HUDEP-2 (cell line): Measurements from ENCODE around the gene FBN1.

Experiments
- DNase-seq, 76 experiments: peaks; one replicate each; lab custom pipeline; 2025; ENCODE audit not compliant: unreplicated experiment in 76 of 76; lab: John Stamatoyannopoulos, UW

FBN1 gene

DNA sequence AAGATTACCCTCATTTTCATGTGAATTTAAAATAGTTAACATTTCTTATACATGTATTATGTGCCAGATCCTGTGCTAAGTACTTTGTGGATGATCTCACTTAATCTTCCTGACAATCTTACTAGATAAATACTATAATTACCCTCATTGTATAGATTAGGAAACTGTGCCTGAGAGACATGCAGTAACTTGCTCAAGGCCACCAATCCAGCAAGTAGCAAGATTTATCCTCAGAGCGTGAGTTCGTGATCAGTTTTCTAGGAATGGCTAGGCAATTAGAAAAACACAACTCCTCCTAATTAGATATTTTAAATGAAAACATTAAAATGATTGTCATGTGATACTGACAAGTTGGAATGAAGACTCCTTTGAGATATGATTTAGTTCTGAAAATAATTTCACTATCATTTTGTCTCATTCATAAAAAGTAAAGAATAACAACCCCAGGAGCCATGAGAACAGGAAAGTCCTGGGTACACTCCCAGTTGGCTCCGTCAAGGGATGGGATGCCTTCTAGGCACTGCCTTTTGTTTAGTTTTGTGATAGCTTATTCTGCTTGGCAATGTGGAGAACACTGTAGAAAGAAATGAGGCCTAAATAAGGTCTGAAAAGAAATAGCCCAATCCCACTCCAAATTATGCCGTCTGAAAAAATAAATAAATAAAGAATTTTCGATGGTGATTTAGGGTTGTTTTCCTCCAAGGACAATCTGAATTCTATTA lies 61.3 kb downstream of the FBN1 start:
- DNase-seq: no peak

DNA sequence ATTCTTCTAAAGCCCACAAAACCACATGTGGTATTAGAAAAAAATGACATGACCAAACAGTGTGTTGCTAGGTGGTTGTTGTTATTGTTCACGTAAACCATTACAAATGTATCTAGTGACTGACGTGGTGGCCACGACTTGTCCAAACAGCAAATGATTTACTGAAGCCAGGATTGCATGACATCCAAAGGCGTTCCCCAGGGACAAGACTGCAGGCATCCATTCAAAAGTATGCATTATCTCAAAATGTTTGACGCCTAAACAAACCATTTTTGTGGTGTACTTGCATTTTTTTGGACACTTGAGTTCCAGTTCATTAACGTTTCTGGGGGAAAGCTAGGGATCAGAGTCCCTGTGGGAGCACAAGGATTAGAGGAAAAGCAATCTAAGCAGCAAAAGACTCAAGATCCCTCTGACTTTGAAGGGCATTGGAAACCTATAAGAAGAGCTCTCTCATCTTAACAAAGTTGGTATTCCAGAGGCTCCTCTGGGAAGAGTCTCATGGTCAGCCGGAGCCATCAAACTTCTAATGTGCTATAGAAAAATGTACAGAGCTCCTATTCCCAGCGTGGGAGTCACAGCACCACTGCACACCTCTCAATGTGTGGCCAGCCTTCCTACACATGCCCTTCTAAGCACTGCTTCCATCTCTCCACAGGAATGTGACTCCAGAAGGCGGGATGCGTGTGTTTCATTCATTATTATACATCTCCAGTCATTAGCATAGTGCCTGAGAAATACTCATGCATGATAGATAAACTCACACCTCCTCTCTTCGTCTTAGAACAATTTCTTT lies 62.9 kb downstream of the FBN1 start:
- DNase-seq: no peak

DNA sequence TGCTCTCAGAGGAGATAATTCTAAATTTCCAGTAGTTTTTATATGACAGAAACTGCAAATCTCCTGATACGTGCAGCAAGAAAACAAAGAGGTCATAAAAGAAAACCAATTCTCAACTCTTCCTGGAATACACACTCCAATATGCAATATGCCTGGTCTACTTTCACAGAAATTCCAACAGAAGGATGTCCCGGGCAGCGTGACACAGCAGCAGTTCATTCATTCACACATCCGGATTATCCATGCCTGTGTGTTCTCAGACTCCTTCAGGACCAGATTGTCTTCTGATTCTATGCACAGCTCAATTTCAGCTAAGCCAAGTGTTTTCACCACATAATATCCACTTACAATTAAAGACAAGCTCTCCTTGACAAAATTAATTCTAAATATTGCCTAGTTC lies 64.3 kb downstream of the FBN1 start:
- no peak for DNase-seq

DNA sequence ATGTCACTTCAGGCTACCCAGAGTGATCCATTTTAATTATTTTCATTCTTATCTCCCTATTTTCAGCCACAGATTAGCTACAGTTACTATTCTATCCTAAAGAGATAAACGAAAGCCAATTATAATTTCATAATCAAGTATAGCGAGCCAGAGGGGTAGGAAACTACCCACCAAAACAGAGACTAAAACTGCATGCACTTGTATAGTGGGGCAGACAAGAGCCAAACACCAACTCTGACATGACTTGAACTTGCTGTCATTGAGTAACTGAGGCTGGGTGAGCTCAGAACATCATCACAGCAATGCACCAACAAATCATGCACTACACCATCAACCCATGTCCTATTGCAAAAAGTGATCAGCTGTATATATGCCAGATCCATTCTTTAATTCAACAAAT lies 64.8 kb downstream of the FBN1 start:
- DNase-seq: peak in 3 of 76 experiments; percentile 18 to 60 (median 48)

DNA sequence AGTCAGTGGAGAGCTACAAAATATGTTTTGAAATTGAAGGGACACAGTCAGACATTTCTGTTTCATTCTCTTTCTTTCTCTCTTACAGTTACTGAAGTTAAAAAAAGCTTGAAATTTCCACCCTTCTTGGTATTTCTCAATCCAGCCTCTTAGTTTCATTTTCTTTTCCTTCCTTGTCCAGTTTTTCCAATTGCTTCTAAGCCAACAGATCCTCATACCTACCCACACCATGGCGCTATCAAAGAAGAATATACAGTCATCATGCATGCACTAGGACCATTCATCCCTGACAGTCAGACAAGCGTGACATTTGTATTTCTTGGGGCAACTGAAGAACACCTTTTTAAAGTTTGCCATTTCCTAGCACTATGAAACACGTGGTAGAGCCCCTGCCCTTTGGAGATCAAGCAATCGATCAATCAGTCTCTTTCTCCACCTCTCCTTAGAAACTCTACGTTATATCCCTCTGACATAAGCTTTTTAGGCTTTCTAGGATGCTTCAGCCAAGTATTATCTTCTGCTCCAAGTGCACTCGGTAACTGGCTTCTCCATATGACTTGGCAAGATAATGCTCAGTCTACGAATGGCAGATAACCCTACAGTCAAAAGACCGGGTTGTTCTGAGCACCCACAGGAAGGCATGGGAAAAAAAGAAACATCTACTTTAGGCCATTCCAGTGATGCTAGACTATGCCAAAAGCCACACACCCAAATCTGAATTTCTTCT lies 65.4 kb downstream of the FBN1 start:
- DNase-seq: peak in 66 of 76 experiments; percentile 10 to 91 (median 53)

DNA sequence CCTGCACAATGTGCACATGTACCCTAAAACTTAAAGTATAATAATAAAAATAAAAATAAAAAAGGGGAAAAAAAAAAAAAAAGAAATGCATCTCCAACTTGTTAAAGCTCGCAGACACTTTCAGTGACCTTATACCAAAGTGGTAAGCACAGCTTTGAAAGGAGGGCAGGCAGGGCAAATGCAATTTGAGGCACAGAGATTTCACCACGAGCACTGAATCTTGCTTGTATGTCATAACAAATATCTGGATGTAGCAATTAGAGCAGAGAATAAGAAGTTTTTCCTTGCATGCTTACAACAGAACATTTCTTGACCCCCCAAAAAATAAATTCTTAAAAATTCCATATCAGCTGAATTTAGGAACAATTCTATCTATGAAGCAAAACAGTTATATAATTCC lies 66.5 kb downstream of the FBN1 start:
- DNase-seq: no peak

DNA sequence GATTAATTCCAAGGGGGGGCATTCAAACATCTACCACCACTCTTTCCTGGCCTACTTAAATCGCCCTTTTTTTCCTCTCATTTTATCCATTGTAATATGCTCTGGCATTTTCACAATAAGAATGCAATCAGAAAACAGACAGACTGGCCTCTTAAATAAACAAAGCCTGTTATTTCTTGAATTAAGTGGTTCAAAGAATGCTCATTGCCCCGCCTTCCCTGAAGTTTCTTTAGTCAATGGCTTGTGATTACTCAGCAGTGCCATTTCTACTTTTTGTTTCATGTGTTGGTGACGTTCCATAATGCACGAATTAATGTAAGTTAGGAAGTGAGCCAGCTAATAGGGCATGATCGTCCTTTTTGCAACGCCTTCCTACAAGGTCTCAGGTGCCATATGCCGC lies 68.0 kb downstream of the FBN1 start:
- DNase-seq: no peak

DNA sequence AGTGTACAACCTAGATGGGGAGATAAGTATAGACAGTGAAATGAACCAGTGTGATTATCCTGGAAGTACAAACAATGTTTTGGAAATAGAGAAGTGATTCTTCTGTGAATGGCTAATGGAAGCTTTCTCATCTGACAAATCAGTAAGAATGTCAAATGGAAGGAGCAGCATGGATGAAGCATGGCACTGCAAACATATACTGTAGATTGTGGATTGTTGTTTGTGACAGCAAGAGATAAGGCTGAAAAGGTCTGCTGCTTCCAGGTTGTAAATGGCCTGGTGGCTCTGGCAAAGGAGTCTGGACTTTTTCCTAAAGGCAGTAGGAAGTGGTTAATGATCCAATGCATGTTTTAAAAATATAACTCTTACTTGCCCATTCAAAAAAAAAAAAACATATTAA lies 71.3 kb downstream of the FBN1 start:
- DNase-seq: no peak

DNA sequence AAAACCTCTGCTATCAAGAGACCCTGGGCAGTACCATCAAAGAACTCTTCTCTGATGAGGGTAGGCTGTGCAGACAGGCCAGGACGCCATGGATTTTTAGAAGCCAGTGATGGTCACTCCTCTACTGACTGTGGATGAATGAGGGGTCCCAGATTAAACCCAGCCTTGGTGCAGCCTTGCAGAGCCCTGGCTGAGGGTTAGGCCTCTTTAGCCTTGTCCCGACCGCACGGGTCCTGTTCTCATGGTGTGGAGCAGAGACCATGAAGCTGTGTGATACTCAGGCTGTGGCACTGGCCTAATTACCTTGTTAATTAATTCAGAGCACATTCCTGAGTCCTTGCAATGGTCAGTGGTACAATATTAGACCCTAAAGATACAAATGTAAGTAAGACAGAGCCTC lies 71.7 kb downstream of the FBN1 start:
- DNase-seq: no peak

DNA sequence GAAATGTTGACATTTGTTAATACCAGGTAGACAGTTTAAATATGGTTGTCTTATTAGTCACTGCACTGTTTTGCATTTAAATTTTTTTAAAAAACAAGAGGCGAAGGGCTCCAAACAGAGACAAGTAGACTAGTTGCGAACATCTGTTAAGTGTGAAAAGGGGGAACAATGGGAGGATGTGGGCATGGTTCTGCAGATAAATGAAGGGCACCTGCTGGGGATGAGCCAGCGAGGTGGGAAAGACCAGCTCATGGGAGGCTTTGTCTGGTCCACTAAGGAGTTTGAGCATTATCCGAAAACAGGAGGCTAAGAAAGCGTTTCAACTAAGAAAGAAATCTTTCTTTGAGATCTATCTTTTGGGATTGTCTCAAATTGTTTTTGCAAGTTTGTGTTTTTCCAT lies 72.7 kb downstream of the FBN1 start:
- no peak for DNase-seq

DNA sequence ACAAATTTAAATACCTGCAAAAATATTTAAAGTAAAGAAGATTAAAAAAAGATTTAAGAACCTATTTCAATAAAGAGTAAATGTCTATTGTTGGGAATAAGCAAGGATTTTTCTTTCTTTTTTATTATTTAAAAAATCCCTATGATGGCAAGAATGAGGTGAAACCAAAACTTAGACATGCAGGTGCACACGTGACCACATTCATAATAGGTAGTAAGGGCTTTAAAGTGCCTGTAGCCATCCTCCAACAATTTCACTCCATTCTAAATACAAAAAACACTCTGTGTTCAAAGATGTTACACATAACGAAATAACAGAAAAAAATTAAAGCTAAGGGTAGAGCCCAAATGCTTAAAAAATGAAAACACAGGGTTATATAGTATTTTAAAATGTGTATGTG lies 74.0 kb downstream of the FBN1 start:
- no peak for DNase-seq

DNA sequence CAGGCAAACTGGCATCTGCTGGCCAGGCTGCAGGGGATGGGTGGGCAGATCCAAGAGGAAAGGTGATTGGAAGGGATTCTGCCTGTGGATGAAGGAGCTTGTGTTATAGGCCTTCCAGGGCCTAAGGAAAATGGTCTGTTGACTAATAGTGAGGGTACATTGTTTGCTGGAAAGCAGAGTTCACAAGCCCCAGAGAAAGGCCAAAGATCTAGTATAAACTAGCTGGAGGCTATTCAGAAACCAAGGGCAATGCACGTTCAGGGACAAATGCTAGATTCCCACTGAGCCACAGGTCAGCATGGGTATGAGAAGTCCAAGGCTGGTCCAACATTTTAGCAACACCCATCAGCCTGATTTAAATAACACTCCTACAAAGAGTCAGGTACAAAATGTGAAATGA lies 74.7 kb downstream of the FBN1 start:
- no peak for DNase-seq

DNA sequence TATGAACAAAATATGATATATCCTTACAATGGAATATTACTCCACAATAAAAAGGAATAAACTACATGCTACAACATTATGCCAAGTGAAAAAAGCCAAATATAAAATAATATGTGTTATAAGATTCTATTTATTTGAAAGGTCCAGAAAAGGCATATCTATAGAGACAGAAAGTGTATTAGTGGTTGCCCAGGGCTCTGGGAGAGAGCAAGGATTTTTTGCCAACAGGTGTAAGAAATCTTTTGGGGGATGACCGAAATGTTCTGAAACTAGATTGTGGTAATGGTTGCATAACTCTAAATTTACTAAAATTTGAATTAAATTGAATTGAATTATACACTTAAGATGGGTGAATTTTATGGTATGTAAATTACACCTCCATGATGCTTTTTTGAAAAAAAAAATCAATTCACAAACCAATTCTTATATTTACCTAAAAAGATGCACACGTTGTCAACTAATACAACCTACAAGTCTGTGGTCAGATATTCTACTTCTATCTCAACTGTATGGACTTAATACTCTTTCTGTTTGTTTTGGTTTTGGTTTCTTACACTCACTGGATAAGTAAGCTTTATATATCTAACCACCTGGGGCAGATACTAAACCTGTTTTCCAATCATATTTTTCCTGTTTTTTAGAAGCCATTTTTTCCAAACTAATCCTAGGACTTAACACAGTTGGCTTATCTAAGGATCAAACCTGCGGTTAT lies 75.8 kb downstream of the FBN1 start:
- DNase-seq: no peak

DNA sequence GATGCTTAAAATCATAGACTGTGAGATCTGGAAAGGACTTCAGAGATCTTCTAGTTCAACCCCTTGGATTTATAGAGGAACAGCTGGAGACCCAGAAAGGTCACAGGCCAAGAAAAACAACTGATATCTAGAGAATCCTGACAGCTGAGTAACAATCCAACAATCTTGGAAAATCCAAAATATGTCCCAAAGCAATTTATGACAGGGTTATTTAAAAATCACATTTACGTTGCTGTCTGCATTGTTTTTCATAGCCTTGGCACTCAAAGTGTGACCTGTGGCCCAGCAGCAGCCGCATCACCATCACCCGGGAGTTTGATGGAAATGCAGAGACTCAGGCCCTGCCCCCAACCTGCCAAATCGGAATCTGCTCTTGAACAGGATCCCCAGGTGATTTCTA lies 78.8 kb downstream of the FBN1 start:
- no peak for DNase-seq

DNA sequence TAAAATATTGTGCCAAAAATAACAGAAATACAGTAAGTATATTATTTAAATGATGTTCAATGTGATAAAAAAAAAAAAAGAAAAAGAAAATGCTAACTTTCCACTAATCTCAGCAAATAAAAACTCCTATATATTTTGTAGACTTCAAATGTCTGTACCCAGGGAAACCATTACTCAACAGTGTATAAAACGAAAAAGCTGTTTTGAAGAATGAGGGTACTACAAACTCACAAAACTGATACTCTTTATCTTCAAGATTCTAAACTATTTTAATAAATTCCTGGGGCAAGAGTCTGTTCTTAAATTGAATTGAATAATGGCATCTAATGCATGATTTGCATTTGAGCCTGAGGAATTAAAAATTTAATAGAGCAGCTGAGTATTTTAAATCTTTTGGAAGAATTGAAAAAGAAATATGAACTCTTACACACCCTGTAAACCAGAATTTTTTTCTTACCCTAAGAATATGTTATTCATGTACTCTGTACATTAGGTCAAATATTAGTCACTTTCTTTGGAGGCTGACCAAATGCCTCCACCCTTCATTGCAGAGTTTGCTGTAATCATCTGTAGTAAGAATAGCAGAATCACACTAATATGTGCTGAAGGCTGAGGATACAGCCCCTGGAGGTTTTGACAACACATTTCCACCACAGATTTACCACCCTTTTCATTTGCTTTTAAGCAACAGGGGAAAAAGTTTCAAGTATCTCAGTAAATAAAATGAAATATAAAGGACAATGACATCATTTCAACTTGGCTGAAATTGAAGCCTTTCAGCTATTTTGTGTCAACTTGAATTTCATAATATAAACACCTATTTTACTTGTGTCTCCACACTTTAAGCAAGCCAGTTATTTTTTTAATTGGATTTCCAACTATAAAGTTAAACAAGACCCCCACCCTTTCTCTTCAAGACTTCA lies 79.7 kb downstream of the FBN1 start:
- peak in 43 of 76 experiments; percentile 4 to 78 (median 42) for DNase-seq

DNA sequence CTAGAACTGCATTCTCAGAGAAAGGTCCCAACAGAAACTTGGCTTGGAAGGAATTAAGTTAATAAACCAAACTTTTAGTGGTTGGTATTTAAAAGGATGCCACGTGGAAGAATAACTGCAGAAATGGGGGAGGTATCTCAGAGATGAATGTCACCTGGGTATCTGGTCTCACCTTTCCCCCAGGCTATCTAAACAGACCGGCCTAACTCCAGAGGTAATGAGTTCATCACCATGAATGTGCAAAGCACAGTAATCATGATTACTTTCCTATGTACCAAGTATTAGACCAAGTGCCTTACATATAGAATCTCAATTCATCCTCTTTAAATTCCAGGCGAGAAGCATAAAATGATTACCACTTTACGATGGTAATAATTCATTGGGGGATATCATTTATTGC lies 80.8 kb downstream of the FBN1 start:
- DNase-seq: no peak

DNA sequence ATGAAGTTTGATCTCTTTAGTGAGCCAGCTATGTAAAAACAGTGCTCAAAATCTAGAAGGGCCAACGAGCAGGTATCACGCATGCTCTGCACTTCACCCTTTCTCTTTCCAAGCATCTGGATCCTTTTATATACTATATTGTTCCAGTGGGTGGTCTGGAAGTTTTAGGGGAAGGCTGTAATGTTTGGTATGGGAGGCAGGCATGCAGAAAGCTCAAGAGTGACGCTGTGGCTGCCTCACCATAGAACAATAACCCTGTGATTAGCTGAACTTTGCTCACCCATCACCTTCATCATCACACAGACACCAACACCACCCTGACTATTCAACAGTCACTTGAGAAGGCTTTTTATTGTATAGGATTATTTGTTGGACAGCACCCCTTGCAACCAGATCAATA lies 81.6 kb downstream of the FBN1 start:
- DNase-seq: no peak

DNA sequence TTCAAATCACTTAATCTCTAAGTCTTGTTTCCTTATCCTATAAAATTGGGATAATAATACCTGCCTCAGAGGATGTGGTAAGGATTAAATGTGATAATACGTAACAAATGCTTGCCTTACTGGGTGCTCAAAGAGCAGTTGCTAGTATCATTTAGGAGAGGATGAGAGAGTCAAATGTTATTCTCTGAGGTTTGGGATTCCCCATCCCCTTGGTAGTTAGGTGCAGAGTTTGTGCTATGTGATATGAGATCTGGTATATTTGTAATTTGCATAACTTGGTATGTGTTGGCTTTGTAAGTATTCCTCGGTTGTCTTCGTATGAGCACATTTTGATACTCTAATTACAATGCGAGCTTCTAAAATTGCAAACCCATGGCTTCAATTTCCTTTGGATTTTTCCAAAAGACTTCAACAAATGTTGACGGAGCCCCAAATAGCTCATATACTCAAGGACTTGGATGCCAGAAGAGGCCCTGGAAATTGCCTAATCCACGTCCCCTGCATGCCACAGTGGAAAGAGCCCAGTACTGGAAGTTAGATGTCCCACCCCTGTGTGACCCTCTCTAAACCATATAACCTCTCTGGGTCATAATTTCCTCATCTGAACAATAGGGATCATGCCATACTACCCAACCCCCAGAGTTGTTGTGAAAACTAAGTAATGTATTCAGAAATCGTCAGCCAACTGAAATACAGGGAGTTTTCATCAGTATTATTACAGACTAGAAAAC lies 85.0 kb downstream of the FBN1 start:
- DNase-seq: no peak

DNA sequence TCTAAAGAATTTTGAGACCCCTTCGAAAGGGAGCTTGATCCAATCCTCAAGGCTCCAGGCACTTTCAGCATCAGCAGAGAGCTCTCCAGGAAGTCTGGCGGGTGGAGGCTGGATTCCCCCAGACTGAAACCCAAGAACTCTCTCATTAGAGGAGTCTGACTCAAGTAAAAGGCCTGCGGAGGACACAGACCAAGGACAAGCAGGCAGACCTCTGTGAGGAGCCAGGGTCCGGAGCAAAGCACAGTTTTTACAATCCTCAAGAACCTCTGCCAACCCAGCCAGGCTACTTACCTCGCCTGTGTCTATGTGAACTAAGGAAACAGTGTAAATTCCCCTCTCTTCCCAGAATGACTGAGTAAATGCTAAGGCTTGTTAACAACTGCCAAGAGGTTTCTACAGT lies 86.2 kb downstream of the FBN1 start:
- no peak for DNase-seq
